K562 (cell line): ENCODE measurements around the gene FBXO48. TPM values are rescaled to one million over a fixed set of nuclear protein-coding genes. Genes with fewer than 3 reads are reported as not detected.

Experiments
- ATAC-seq: fragments of 200-7000 bp; cut with Tn5 transposase; 3 replicates; pipeline ENCODE4 v1.9.1; 2020; ENCODE audit warnings: moderate library complexity
- BruUV-seq: library from RNA; stranded (reverse); fragments of 400-500 nt; replicated peaks from 2 replicates; lab custom pipeline; 2021; lab: Mats Ljungman, UMichigan
- CTCF ChIA-PET: fragments of 300-600 bp; formaldehyde crosslinking; extraction: SDS; loops from one replicate; lab custom pipeline; 2021; ENCODE audit warnings: low intra/inter-chr PET ratio; lab: Yijun Ruan, JAX
- POLR2A ChIA-PET: fragments of 300-600, 350-650 bp; sonication (Branson Sonifier 250); formaldehyde crosslinking; extraction: SDS; loops from one replicate; lab custom pipeline; 2021; ENCODE audit warnings: antibody characterized with exemption, inconsistent platforms; lab: Yijun Ruan, JAX
- DNase-seq, 4 experiments: peaks; one replicate each; pipeline versions ENCODE4 v3.0.0 to v3.0.0-alpha.2; 2011 to 2018; ENCODE audit warnings: low spot score in 3 of 4, mixed read lengths in 3 of 4; ENCODE audit errors: extremely low read depth in 1 of 4
- FAIRE-seq: peaks from 2 replicates; lab custom pipeline; 2011; peaks lifted over from hg19 to GRCh38; lab: Jason Lieb, UNC
- H2AFZ ChIP-seq: 2 replicates; pipeline ENCODE4 v1.6.0; 2011; ENCODE audit warnings: low read depth, low read length, control low read depth, inconsistent platforms
- H3K27ac ChIP-seq: fragments of 200-600 bp; 3 replicates; pipeline ENCODE4 v1.8.0; 2011; ENCODE audit warnings: low read depth, mild to moderate bottlenecking, control low read depth, inconsistent platforms, low read length, moderate library complexity, mixed read lengths; ENCODE audit errors: extremely low read depth
- H3K27me3 ChIP-seq, 2 experiments: fragments of 300-600 bp in 1 of 2; 2 replicates in 1 of 2; 3 replicates in 1 of 2; pipeline versions ENCODE4 v1.6.0 to v1.8.0; 2011; ENCODE audit warnings: inconsistent platforms in 2 of 2, low read length in 2 of 2, mild to moderate bottlenecking in 1 of 2, mixed read lengths in 1 of 2, moderate library complexity in 1 of 2; ENCODE audit not compliant: control insufficient read depth in 2 of 2, insufficient read depth in 2 of 2
- H3K36me3 ChIP-seq: fragments of 300-600 bp; 3 replicates; pipeline ENCODE4 v1.8.0; 2011; ENCODE audit warnings: mild to moderate bottlenecking, low read length, inconsistent platforms; ENCODE audit not compliant: control insufficient read depth, insufficient read depth
- H3K4me1 ChIP-seq, 2 experiments: fragments of 200-600 bp in 1 of 2; replicated peaks in 1 of 2; 2 replicates in 1 of 2; 3 replicates in 1 of 2; pipeline versions ENCODE4 v1.5.1 to v1.8.0; 2011; ENCODE audit warnings: inconsistent platforms in 2 of 2, low read length in 2 of 2, mild to moderate bottlenecking in 1 of 2, mixed read lengths in 1 of 2, moderate library complexity in 1 of 2; ENCODE audit not compliant: control insufficient read depth in 2 of 2, insufficient read depth in 2 of 2
- H3K4me2 ChIP-seq: 2 replicates; pipeline ENCODE4 v1.6.1; 2011; ENCODE audit warnings: low read length, control low read depth, inconsistent platforms, mixed read lengths; ENCODE audit not compliant: insufficient read depth
- H3K4me3 ChIP-seq: fragments of 200-600 bp; sonication (generic), shearing (Covaris generic); 2 replicates; pipeline ENCODE4 v1.5.1; 2016; ENCODE audit warnings: control low read depth, inconsistent platforms
- H3K79me2 ChIP-seq: fragments of 200-600 bp; 3 replicates; pipeline ENCODE4 v1.8.0; 2011; ENCODE audit warnings: low read length, inconsistent platforms; ENCODE audit not compliant: control insufficient read depth, insufficient read depth
- H3K9ac ChIP-seq, 2 experiments: 2 replicates each; pipeline versions ENCODE4 v1.6.0 to v1.6.1; 2011; ENCODE audit warnings: low read depth in 2 of 2, low read length in 2 of 2, control low read depth in 1 of 2, inconsistent platforms in 1 of 2, mild to moderate bottlenecking in 1 of 2, mixed read lengths in 1 of 2; ENCODE audit not compliant: insufficient read depth in 1 of 2
- H3K9me1 ChIP-seq: one replicate; pipeline ENCODE4 v1.6.0; 2011; ENCODE audit warnings: inconsistent platforms, mild to moderate bottlenecking, low read length, moderate library complexity; ENCODE audit not compliant: control insufficient read depth, insufficient read depth
- H3K9me3 ChIP-seq: replicated peaks from 2 replicates; pipeline ENCODE4 v1.5.1; 2011; ENCODE audit warnings: low read depth, low read length, inconsistent platforms; ENCODE audit not compliant: control insufficient read depth, insufficient read depth
- H4K20me1 ChIP-seq: replicated peaks from 2 replicates; pipeline ENCODE4 v1.6.1; 2011; ENCODE audit warnings: low read length, inconsistent platforms, mixed read lengths; ENCODE audit not compliant: control insufficient read depth, insufficient read depth
- COPS2 ChIP-seq: fragments of 450-650 bp; conservative IDR thresholded peaks from 2 replicates; pipeline ENCODE4 v1.6.1; 2016; ENCODE audit warnings: mild to moderate bottlenecking, moderate library complexity
- CXXC5 ChIP-seq: fragments of 250-450 bp; sonication (Bioruptor Pico); IDR thresholded peaks from 2 replicates; pipeline ENCODE4 v1.8.0; 2022; ENCODE audit warnings: inconsistent platforms, mild to moderate bottlenecking, moderate library complexity
- ESRRB ChIP-seq: fragments of 250-450 bp; sonication (Bioruptor Pico); IDR thresholded peaks from 2 replicates; pipeline ENCODE4 v1.5.0; 2020; ENCODE audit warnings: mild to moderate bottlenecking, moderate library complexity, borderline replicate concordance
- MEF2D ChIP-seq: conservative IDR thresholded peaks from 2 replicates; pipeline ENCODE4 v1.6.1; 2016; ENCODE audit warnings: low read depth, missing genetic modification characterization, missing compliant biosample characterization
- NR4A1 ChIP-seq, 2 experiments: fragments of 250-450 bp in 1 of 2; fragments of 450-650 bp in 1 of 2; sonication (Bioruptor Pico) in 1 of 2; IDR thresholded peaks; 2 replicates each; pipeline versions ENCODE4 v1.4.0 to v1.6.1; 2016 to 2020; ENCODE audit warnings: mild to moderate bottlenecking in 2 of 2, missing compliant biosample characterization in 1 of 2, missing genetic modification characterization in 1 of 2, moderate library complexity in 1 of 2
- SIN3B ChIP-seq: fragments of 450-650 bp; IDR thresholded peaks from 2 replicates; pipeline ENCODE4 v1.6.1; 2017; ENCODE audit warnings: low read depth, mild to moderate bottlenecking, moderate library complexity
- ZBTB17 ChIP-seq: fragments of 450-650 bp; formaldehyde crosslinking; IDR thresholded peaks from 2 replicates; pipeline ENCODE4 v1.4.0; 2020; ENCODE audit warnings: mild to moderate bottlenecking
- ZNF197 ChIP-seq: fragments of 200-800 bp; sonication (Bioruptor generic); IDR thresholded peaks from 2 replicates; pipeline ENCODE4 v1.6.1; 2016; ENCODE audit warnings: low read depth, missing genetic modification characterization, missing compliant biosample characterization
- ZNF431 ChIP-seq: sonication (generic); formaldehyde crosslinking; IDR thresholded peaks from 2 replicates; pipeline ENCODE4 v1.8.0; 2022; ENCODE audit warnings: mild to moderate bottlenecking, missing genetic modification reagents
- ZNF583 ChIP-seq: fragments of 250-450 bp; sonication (Bioruptor Pico); IDR thresholded peaks from 2 replicates; pipeline ENCODE4 v1.4.0; 2020
- ZNF584 ChIP-seq: fragments of 200-800 bp; sonication (Bioruptor generic); IDR thresholded peaks from 2 replicates; pipeline ENCODE4 v1.6.1; 2016; ENCODE audit warnings: low read depth, mild to moderate bottlenecking, missing genetic modification characterization, missing compliant biosample characterization
- ZNF644 ChIP-seq: fragments of 200-800 bp; sonication (Bioruptor generic); IDR thresholded peaks from 2 replicates; pipeline ENCODE4 v1.6.1; 2016; ENCODE audit warnings: low read depth, missing genetic modification characterization, missing compliant biosample characterization
- ZNF76 ChIP-seq: fragments of 250-450 bp; sonication (Bioruptor Pico); IDR thresholded peaks from 2 replicates; pipeline ENCODE4 v1.4.0; 2020; ENCODE audit warnings: mild to moderate bottlenecking, moderate library complexity, borderline replicate concordance
- WGBS: fragments of 100-300 bp; shearing (Covaris generic); methylation state at CpG from one replicate; pipeline ENCODE4 v1.1.6; 2016; ENCODE audit warnings: low coverage, mixed read lengths; ENCODE audit not compliant: insufficient coverage; ENCODE audit errors: missing lambda C conversion rate; 5-methylcytosine and 5-hydroxymethylcytosine counted together
- in situ Hi-C: fragments of 300-500 bp; cut with MboI; formaldehyde crosslinking; loops from 4 replicates; pipeline ENCODE4 v1.15.0; 2018; ENCODE audit warnings: inconsistent platforms, mixed read lengths
- intact Hi-C: fragments of 100-400 bp; cut with micrococcal nuclease; formaldehyde crosslinking; loops from 2 replicates; pipeline ENCODE4 v1.14.2; 2022
- polyA plus RNA-seq, 8 experiments: library from polyadenylated mRNA; depleted of rRNA in 4 of 8; stranded (reverse) in 5 of 8; unstranded in 3 of 8; fragments of >200 nt; fragmentation: Nextera tagmentation in 2 of 8; fragmentation: Illumina TruSeq in 1 of 8; extraction: Ambion mirVana in 2 of 8; extraction: Trizol in 1 of 8; gene quantifications; 2 replicates each; pipeline versions ENCODE4 v1.2.1 to v1.2.3, GENCODE V29; 2011 to 2014; ENCODE audit warnings: inconsistent platforms in 1 of 8, missing spikeins in 1 of 8
- total RNA-seq, 7 experiments: library from RNA; depleted of rRNA in 6 of 7; stranded (reverse); fragments of >200 nt in 6 of 7; fragmentation: Illumina TruSeq in 2 of 7; extraction: Trizol in 2 of 7; gene quantifications; 2 replicates each; pipeline versions ENCODE4 v1.2.1 to v1.2.3, GENCODE V29; 2011 to 2021; ENCODE audit warnings: low replicate concordance in 1 of 7
- TF ChIP-seq, protein P1 (sequence below): fragments of 250-450 bp; sonication (Bioruptor Pico); IDR thresholded peaks from 2 replicates; pipeline ENCODE4 v1.5.0; 2020; ENCODE audit warnings: mild to moderate bottlenecking, borderline replicate concordance
- TF ChIP-seq, protein P2 (sequence below), 3 experiments: fragments of 200-800 bp in 1 of 3; sonication (Bioruptor generic) in 1 of 3; sonication (generic) in 1 of 3; formaldehyde crosslinking in 1 of 3; IDR thresholded peaks; 2 replicates each; pipeline versions ENCODE4 v1.6.1 to v1.8.0; 2016 to 2022; ENCODE audit warnings: mild to moderate bottlenecking in 2 of 3, missing compliant biosample characterization in 2 of 3, missing genetic modification characterization in 2 of 3, missing genetic modification reagents in 1 of 3
- TF ChIP-seq, protein P3 (sequence below): fragments of 250-450 bp; sonication (Bioruptor Pico); IDR thresholded peaks from 2 replicates; pipeline ENCODE4 v1.5.0; 2020; ENCODE audit warnings: mild to moderate bottlenecking

Gene FBXO48
- total and polyA plus RNA-seq, 9 of the 15 experiments (the other 6 are each of a cell fraction or from before 2014, with no cell fraction given) = 0.36 to 1.8 (median 0.73) TPM

- intact Hi-C loops = no loop called here
- no peak for DNase-seq
- Histone ChIP-seq H3K36me3 (no peaks in the 10 kb centered on the region), H3K4me3 (no peak overlapping the region), H3K27me3 (no peaks in the 10 kb centered on the region), H3K27ac (no peak overlapping the region), H3K9ac (0 out of 4 replicates have a peak overlapping the region, but pooled peaks of 1 of the 2 experiments have one; percentile 21), H3K9me1 (no peaks in the 10 kb centered on the region), H3K4me1 (peaks cover 3 to 25% of the 10 kb centered on the region in 2 experiments; a peak in 4 of 5 replicates), H4K20me1 (no peaks in the 10 kb centered on the region), H2AFZ (0 out of 2 replicates have a peak overlapping the region, but pooled peaks have one; percentile 62), H3K79me2 (no peaks in the 10 kb centered on the region), H3K9me3 (no peaks in the 10 kb centered on the region), H3K4me2 (no peak overlapping the region)
- no peak for ATAC-seq
- CTCF ChIA-PET = no interaction called here
- TF ChIP-seq, protein P1, sequence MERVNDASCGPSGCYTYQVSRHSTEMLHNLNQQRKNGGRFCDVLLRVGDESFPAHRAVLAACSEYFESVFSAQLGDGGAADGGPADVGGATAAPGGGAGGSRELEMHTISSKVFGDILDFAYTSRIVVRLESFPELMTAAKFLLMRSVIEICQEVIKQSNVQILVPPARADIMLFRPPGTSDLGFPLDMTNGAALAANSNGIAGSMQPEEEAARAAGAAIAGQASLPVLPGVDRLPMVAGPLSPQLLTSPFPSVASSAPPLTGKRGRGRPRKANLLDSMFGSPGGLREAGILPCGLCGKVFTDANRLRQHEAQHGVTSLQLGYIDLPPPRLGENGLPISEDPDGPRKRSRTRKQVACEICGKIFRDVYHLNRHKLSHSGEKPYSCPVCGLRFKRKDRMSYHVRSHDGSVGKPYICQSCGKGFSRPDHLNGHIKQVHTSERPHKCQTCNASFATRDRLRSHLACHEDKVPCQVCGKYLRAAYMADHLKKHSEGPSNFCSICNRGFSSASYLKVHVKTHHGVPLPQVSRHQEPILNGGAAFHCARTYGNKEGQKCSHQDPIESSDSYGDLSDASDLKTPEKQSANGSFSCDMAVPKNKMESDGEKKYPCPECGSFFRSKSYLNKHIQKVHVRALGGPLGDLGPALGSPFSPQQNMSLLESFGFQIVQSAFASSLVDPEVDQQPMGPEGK (CRISPR knock-in tag) = 0 out of 2 replicates have a peak, but pooled peaks have one; percentile 35
- TF ChIP-seq CXXC5 (CRISPR knock-in tag) (0 out of 2 replicates have a peak, but pooled peaks have one; percentile 8), ZNF197 (CRISPR knock-in tag) (0 out of 2 replicates have a peak, but pooled peaks have one; percentile 37), ZNF583 (peak; percentile 34; the same call in 1 of the 2 replicates), MEF2D (0 out of 2 replicates have a peak, but pooled peaks have one; percentile 20), NR4A1 (CRISPR knock-in tag; IDR thresholded peaks at IDR 0.05) (no peak), NR4A1 (tag; IDR thresholded peaks at IDR 0.05) (peak; percentile 71), COPS2 (no peak), SIN3B (no peak), ESRRB (CRISPR knock-in tag) (no peak), ZBTB17 (CRISPR knock-in tag) (0 out of 2 replicates have a peak, but pooled peaks have one; percentile 19), ZNF584 (0 out of 2 replicates have a peak, but pooled peaks have one; percentile 27), ZNF644 (tag) (no peak), ZNF431 (CRISPR knock-in tag) (no peak), ZNF76 (CRISPR knock-in tag) (peak; percentile 8; the same call in 1 of the 2 replicates)
- TF ChIP-seq, protein P2, sequence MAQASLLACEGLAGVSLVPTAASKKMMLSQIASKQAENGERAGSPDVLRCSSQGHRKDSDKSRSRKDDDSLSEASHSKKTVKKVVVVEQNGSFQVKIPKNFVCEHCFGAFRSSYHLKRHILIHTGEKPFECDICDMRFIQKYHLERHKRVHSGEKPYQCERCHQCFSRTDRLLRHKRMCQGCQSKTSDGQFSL (CRISPR knock-in tag; IDR thresholded peaks at IDR 0.05) = no peak
- TF ChIP-seq, protein P2 (tag; IDR thresholded peaks at IDR 0.05) = peak in 1 of 2 experiments; percentile 35; a peak in 1 of 4 replicates
- TF ChIP-seq, protein P3, sequence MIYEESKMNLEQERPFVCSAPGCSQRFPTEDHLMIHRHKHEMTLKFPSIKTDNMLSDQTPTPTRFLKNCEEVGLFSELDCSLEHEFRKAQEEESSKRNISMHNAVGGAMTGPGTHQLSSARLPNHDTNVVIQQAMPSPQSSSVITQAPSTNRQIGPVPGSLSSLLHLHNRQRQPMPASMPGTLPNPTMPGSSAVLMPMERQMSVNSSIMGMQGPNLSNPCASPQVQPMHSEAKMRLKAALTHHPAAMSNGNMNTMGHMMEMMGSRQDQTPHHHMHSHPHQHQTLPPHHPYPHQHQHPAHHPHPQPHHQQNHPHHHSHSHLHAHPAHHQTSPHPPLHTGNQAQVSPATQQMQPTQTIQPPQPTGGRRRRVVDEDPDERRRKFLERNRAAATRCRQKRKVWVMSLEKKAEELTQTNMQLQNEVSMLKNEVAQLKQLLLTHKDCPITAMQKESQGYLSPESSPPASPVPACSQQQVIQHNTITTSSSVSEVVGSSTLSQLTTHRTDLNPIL (CRISPR knock-in tag) = 0 out of 2 replicates have a peak, but pooled peaks have one; percentile 51
- 77% methylated on average over 3 of the region's 3 CpGs for WGBS
- no TSS peak for BruUV-seq
- POLR2A ChIA-PET = no interaction called here
- no peak for FAIRE-seq
- in situ Hi-C loops = no loop called here
Measured at GRCh38 chr2:68418855-68419254, 48.2 kb downstream of the FBXO48 start.
